GM12873 (cell line): ENCODE results near the gene FBP2.

Experiments
- TF ChIP-seq, protein P1 (sequence below): IDR thresholded peaks from 2 replicates; pipeline ENCODE4 v1.5.1; 2012; ENCODE audit warnings: low read depth, mild to moderate bottlenecking, moderate library complexity, low read length, control low read depth; ENCODE audit not compliant: insufficient read depth; ENCODE audit errors: missing control alignments

Gene FBP2

DNA sequence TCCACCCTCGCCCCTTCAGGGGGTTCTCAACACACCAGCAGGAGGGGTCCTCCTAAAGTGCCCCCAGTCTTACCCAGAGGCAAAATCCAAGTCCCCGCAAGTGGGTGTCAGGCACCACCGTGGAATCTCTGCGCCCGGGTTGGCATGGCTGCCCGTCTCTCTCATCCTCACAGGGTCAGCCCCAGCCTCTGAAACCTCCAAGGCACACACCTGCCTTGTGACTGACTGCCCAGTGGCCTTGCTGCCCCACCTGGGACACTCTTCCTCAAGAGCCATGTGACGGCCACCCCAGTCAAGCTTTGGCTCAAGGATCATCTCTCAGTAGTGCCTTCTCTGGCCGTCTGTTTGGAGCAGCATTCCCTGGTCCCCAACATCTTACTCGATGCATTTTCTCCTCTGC lies 4.9 kb downstream of the FBP2 start:
- TF ChIP-seq, protein P1, sequence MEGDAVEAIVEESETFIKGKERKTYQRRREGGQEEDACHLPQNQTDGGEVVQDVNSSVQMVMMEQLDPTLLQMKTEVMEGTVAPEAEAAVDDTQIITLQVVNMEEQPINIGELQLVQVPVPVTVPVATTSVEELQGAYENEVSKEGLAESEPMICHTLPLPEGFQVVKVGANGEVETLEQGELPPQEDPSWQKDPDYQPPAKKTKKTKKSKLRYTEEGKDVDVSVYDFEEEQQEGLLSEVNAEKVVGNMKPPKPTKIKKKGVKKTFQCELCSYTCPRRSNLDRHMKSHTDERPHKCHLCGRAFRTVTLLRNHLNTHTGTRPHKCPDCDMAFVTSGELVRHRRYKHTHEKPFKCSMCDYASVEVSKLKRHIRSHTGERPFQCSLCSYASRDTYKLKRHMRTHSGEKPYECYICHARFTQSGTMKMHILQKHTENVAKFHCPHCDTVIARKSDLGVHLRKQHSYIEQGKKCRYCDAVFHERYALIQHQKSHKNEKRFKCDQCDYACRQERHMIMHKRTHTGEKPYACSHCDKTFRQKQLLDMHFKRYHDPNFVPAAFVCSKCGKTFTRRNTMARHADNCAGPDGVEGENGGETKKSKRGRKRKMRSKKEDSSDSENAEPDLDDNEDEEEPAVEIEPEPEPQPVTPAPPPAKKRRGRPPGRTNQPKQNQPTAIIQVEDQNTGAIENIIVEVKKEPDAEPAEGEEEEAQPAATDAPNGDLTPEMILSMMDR, result no peak

DNA sequence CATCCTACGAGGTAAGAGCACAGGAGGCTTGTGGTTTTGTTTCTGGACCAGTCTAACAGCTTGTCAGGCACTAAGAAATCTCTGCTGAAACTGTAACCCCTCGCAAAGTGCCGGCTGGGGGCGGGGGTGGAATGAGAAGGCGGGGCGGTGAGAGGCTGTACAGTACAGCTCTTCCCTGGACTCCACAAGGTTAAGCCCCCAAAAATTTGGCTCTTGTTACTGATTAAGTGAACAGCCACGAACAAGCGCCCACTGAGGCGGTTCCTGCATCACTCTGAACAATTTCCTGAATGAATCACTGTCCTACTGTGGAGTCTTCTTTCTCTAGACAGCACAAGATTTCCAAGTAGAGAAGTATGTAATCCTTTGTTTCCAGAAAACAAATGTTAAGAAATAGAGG lies 6.8 kb downstream of the FBP2 start:
- TF ChIP-seq, protein P1, result no peak

GRCh38 chr9:94586316-94586715 lies 7.3 kb downstream of the FBP2 start:
- TF ChIP-seq, protein P1, result no peak

DNA sequence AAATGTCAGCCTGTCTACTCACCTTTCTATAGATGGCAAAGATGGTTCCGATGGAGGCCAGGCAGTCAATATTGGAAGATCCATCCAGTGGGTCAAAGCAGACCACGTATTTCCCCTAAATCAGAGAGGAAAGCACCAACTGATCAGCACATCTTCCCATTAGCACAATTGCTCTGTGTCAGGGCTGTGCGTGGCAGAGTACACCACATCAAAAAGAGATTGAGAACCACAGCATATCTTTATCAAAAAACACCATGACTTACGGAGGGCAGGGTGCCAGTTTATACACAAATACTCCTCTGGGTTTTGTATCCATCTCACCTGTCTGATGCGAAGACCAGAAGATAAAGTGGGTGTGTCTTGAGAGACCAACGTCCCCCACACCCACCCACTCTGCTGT lies 9.1 kb downstream of the FBP2 start:
- TF ChIP-seq, protein P1, result no peak

- TF ChIP-seq, protein P1, result no peak
Observed at GRCh38 chr9:94581728-94582127, 11.9 kb downstream of the FBP2 start.

DNA sequence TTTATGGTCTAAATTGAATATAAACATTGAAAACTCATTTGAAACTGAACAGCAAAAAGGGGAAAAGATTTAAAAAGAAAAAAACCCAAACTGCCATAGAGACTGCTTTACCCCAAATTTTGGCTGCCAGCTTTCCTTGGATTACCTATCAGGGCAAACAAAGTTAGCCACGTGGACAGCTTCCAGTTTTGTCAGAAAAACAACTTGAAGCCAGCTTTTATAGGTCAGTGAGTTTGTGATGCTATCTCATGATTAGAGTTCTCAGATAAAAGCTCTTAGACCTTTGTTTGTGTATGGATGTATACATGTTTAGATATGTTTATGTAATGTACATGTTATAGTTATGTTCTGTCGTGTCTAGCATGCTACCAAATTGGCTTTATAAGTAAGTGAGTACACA lies 16.1 kb downstream of the FBP2 start:
- TF ChIP-seq, protein P1, result no peak

DNA sequence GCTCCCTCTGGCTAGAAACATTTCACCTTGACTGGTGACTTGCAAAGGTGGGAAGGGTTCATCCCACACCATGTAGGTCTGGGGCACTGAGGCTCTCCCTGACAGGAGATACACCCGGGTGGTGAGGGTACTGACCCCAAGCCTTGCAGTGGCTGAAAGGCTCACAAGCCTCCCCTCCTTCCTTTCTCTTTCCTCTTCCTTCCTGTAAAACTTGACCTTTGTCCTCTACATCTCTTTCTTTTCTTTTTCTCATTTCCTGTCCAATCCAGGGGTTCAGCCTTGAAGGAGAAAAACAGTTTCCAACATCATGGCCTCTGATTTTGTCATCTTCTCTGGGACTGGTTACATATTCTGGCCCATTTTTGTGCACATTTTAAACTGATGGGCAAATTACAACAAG lies 16.6 kb downstream of the FBP2 start:
- TF ChIP-seq, protein P1, result no peak
